ENCODE data around the gene TPM4. TPM values are rescaled to one million over a fixed set of nuclear protein-coding genes. Genes with fewer than 3 reads are reported as not detected.

The TPM4 gene
- total and polyA plus RNA-seq, 7 donors = 24.3 to 57.3 (median 40.8) TPM

- H3K27ac ChIP-seq = no peak overlapping the region
- no peaks in the 10 kb centered on the region for H3K4me1 ChIP-seq
- H3K27me3 ChIP-seq (ENCODE audit: insufficient read depth in 3 of 3, low read length in 2 of 3) = no peaks in the 10 kb centered on the region
- ATAC-seq (no peak), DNase-seq (no peak)
- H3K36me3 ChIP-seq (ENCODE audit: insufficient read depth in 1 of 2, low read depth in 1 of 2) = no peaks in the 10 kb centered on the region
- intact Hi-C loops (cut with DNase I) = loop anchor here (1.0 to 5.0 kb wide), 3 partner anchors 70 to 140 kb away; partner anchors contain the start of gene RAB8A (in 1 of the 2)
- WGBS, 3 donors = 58 to 66% (median 63%) methylated on average over 9 of the region's 9 CpGs
- no peak for TF ChIP-seq CTCF (IDR thresholded peaks at IDR 0.05)
- H3K4me3 ChIP-seq = no peak overlapping the region
- H3K9me3 ChIP-seq = no peaks in the 10 kb centered on the region
Measured at GRCh38 chr19:16041991-16042386, 34.3 kb upstream of the TPM4 start.

- Histone ChIP-seq H3K4me3 (no peak overlapping the region), H3K9me3 (no peaks in the 10 kb centered on the region), H3K36me3 (ENCODE audit: insufficient read depth in 1 of 2, low read depth in 1 of 2) (no peaks in the 10 kb centered on the region), H3K27ac (no peak overlapping the region), H3K27me3 (ENCODE audit: insufficient read depth in 3 of 3, low read length in 2 of 3) (no peaks in the 10 kb centered on the region), H3K4me1 (no peaks in the 10 kb centered on the region)
- WGBS, 3 donors = 25 to 29% (median 27%) methylated on average over 4 of the region's 4 CpGs
- ATAC-seq (no peak), DNase-seq (no peak)
- TF ChIP-seq CTCF (IDR thresholded peaks at IDR 0.05) = no peak
- intact Hi-C loops (cut with DNase I) = loop anchor here (5.0 kb wide), 2 partner anchors 70 to 140 kb away; partner anchors contain the start of gene RAB8A (in 1 of the 2)
Measured at GRCh38 chr19:16042533-16043085, 33.7 kb upstream of the TPM4 start.

- Histone ChIP-seq H3K9me3 (no peaks in the 10 kb centered on the region), H3K4me1 (no peaks in the 10 kb centered on the region), H3K27ac (no peak overlapping the region), H3K36me3 (ENCODE audit: insufficient read depth in 1 of 2, low read depth in 1 of 2) (no peaks in the 10 kb centered on the region), H3K4me3 (no peak overlapping the region), H3K27me3 (ENCODE audit: insufficient read depth in 3 of 3, low read length in 2 of 3) (no peaks in the 10 kb centered on the region)
- ATAC-seq (no peak), DNase-seq (no peak)
- TF ChIP-seq CTCF (IDR thresholded peaks at IDR 0.05) = no peak
- intact Hi-C loops (cut with DNase I) = loop anchor here (5.0 kb wide), 2 partner anchors 69 to 139 kb away; partner anchors contain the start of gene RAB8A (in 1 of the 2)
- 44 to 50% (median 46%) methylated on average over 2 of the region's 2 CpGs for WGBS, 3 donors
Measured at GRCh38 chr19:16043156-16043757, 33.0 kb upstream of the TPM4 start.

GRCh38 chr19:16044746-16045145 lies 31.5 kb upstream of the TPM4 start:
- intact Hi-C loops (cut with DNase I) = loop anchor here (5.0 kb wide), 2 partner anchors 68 to 138 kb away; partner anchors contain the start of gene RAB8A (in 1 of the 2)
- Histone ChIP-seq H3K27me3 (ENCODE audit: insufficient read depth in 3 of 3, low read length in 2 of 3) (no peaks in the 10 kb centered on the region), H3K9me3 (no peaks in the 10 kb centered on the region), H3K4me1 (no peaks in the 10 kb centered on the region), H3K36me3 (ENCODE audit: insufficient read depth in 1 of 2, low read depth in 1 of 2) (no peaks in the 10 kb centered on the region), H3K27ac (no peak overlapping the region), H3K4me3 (no peak overlapping the region)
- ATAC-seq (no peak), DNase-seq (no peak)
- no peak for TF ChIP-seq CTCF (IDR thresholded peaks at IDR 0.05)
- 75 to 82% (median 81%) methylated on average over 7 of the region's 7 CpGs for whole genome bisulfite sequencing, 3 donors
